Cardiac muscle cell (in vitro differentiated cells and primary cell): Measurements from ENCODE around the gene FTO. TPM values are rescaled to one million over a fixed set of nuclear protein-coding genes. Genes with fewer than 3 reads are reported as not detected.
A peak's percentile ranks its signal among the peaks of the same experiment; 100 is the strongest.

Source experiments
- DNase-seq, 2 donors: peaks; one replicate each; pipeline versions ENCODE4 v3.0.0 to v3.0.0-alpha.2; 2010 to 2017; ENCODE audit warnings: low read depth in 1 of 2, low spot score in 1 of 2
- H3K27ac ChIP-seq: fragments of 200-600 bp; sonication (generic); 2 replicates; pipeline ENCODE4 v1.5.1; 2016
- H3K27me3 ChIP-seq: fragments of 200-600 bp; sonication (generic); 2 replicates; pipeline ENCODE4 v1.6.0; 2016; ENCODE audit warnings: control low read depth
- H3K36me3 ChIP-seq: fragments of 200-600 bp; sonication (generic); 2 replicates; pipeline ENCODE4 v1.5.1; 2016; ENCODE audit warnings: control low read depth
- H3K4me1 ChIP-seq: fragments of 200-600 bp; sonication (generic); 2 replicates; pipeline ENCODE4 v1.8.1; 2017; ENCODE audit warnings: low read depth, mild to moderate bottlenecking, mixed run types
- H3K4me3 ChIP-seq: fragments of 200-600 bp; sonication (generic); 2 replicates; pipeline ENCODE4 v1.5.1; 2016; ENCODE audit warnings: mild to moderate bottlenecking
- H3K9me3 ChIP-seq: fragments of 200-600 bp; sonication (generic); 2 replicates; pipeline ENCODE4 v1.5.1; 2017; ENCODE audit warnings: low read depth, mild to moderate bottlenecking, control low read depth
- polyA plus RNA-seq: library from polyadenylated mRNA; unstranded; fragments of >200 nt; fragmentation: Nextera tagmentation; extraction: Ambion mirVana; gene quantifications from 2 replicates; pipeline ENCODE4 v1.2.1, GENCODE V29; 2016
- total RNA-seq: library from RNA; depleted of rRNA; stranded (reverse); fragments of >200 nt; gene quantifications from 2 replicates; pipeline ENCODE4 v1.2.3, GENCODE V29; 2016
- TF ChIP-seq, protein P1 (sequence below): IDR thresholded peaks from 2 replicates; pipeline ENCODE4 v1.5.1; 2012; ENCODE audit warnings: low read depth, mild to moderate bottlenecking, low read length

The FTO gene
- total and polyA plus RNA-seq, 2 experiments from 2014 or later, result 77.7 to 93.8 TPM

DNA sequence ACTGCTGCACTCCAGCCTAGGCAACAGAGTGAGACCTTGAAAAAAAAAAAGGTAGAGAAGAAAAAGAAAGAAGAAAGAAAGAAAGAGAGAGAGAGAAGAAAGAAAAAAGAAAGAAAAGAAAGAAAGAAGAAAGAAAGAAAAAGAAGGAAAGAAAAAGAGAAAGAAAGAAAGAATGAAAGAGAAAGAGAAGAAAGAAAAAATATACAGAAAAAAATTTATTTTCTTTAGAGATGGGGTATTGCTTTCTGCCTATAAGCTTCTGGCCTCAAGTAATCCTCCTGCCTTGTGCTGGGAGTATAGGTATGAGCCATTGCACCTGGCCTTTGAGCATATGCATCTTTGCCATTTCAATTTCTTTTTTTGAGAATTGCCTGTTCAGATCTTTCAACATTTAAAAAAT, 425.9 kb downstream of the FTO start:
- TF ChIP-seq, protein P1, sequence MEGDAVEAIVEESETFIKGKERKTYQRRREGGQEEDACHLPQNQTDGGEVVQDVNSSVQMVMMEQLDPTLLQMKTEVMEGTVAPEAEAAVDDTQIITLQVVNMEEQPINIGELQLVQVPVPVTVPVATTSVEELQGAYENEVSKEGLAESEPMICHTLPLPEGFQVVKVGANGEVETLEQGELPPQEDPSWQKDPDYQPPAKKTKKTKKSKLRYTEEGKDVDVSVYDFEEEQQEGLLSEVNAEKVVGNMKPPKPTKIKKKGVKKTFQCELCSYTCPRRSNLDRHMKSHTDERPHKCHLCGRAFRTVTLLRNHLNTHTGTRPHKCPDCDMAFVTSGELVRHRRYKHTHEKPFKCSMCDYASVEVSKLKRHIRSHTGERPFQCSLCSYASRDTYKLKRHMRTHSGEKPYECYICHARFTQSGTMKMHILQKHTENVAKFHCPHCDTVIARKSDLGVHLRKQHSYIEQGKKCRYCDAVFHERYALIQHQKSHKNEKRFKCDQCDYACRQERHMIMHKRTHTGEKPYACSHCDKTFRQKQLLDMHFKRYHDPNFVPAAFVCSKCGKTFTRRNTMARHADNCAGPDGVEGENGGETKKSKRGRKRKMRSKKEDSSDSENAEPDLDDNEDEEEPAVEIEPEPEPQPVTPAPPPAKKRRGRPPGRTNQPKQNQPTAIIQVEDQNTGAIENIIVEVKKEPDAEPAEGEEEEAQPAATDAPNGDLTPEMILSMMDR, result no peak
- no peak for DNase-seq
- Histone ChIP-seq H3K36me3 (no peaks in the 10 kb centered on the region), H3K4me3 (no peak overlapping the region), H3K9me3 (no peaks in the 10 kb centered on the region), H3K4me1 (no peaks in the 10 kb centered on the region), H3K27ac (no peak overlapping the region), H3K27me3 (no peaks in the 10 kb centered on the region)

DNA sequence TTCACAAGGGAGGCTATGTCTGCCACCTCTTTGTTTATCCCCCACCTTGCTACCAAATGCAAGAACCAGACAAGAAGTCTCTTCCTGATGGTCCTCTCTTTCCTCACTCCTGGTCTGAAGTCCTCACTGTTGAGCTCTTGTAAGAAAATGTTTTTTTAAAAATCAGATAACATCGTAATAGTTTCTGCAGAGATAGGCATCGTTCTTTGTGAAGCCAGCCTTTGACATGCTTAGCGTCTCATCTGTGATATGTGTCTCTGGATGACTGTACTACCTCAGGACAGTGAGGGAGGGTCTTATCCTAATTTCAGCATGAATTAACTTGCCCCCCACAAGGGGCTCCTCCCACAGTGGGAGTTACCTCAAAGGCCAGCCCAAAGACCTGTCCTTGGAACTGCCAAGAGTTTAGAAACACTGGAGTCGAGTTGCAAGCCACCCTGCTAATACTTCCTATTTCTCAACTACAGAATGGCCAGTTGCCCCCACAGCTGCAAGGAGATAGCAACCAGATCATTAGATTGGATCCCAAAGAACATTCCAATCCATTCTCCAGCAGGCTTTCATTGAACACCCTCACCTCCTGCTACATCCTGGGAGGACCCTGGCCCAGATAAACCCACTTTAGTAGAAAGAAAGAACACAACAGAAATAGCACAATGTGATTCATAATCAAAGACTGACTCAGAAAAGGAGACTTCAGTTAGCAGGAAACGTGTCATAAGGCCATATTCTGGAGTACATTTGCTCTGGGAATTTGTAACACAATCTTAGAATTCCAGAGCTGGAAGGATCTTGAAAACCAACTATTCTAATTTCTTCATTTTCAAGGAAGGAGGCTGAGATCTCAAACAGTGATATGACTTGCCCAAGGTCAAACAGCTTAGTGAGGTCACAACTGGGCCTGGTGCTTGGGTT, 431.7 kb downstream of the FTO start:
- H3K4me1 ChIP-seq, result peaks cover 10% of the 10 kb centered on the region
- DNase-seq, result peak in 1 of 2 donors; percentile 71
- no peak overlapping the region for H3K27ac ChIP-seq
- no peaks in the 10 kb centered on the region for H3K9me3 ChIP-seq
- TF ChIP-seq, protein P1, result no peak
- H3K4me3 ChIP-seq, result no peak overlapping the region
- H3K27me3 ChIP-seq, result no peaks in the 10 kb centered on the region
- H3K36me3 ChIP-seq, result no peaks in the 10 kb centered on the region

DNA sequence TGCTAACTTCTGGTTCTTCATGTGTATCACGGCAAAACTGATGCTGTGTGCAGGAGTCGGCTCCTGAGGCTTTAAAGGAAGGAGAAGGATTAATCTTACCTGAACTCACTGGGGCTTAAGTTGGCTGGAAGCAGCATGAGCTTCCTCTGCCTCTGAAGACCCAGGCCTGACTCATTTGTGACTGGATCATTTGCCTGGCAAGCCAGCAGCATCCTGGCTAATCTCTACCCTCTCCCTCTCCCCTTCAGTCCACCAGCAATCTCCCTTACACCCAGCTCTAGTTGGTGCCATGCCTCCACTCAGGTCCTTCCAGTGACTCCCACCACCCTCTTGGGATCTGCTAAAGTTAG, 432.3 kb downstream of the FTO start:
- no peak overlapping the region for H3K4me3 ChIP-seq
- TF ChIP-seq, protein P1, result no peak
- no peaks in the 10 kb centered on the region for H3K27me3 ChIP-seq
- H3K36me3 ChIP-seq, result no peaks in the 10 kb centered on the region
- peak in 1 of 2 donors; percentile 46 for DNase-seq
- H3K9me3 ChIP-seq, result no peaks in the 10 kb centered on the region
- peaks cover 15% of the 10 kb centered on the region for H3K4me1 ChIP-seq
- H3K27ac ChIP-seq, result no peak overlapping the region

DNA sequence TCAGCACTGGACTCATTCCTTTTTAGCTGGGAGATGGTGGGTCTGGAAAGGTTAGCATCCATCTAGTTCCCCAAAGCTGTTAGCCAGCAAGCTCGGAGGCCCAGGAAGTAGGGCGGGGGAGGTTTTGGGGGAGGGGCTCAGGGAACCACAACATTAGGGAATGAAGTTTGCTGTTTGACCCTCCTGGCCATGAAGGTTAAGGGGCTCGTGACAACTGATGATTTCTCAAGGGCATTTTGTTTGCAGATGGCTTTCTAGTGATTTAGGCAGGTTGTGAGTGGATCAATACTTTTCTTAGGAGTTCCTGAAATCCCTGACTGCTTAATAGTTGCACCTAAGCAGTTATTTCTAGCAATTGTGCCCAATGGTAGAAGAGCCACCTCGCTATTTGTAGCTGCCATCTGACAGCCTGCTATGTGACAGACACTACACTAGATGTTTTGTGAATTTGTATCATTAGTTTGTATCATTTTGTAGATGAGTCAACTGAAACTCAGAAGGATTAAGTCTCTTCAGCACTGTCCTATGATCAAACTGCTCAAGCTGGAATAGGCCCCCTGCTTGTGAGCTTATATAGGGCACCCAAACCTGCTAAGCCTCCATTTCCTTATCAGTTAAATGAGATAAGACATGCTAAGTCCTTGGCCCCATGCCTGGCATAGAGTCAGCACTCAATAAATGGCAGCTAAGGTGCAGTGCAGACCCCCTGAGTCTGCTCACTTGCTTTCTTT, 436.3 kb downstream of the FTO start:
- Histone ChIP-seq H3K36me3 (no peaks in the 10 kb centered on the region), H3K27me3 (no peaks in the 10 kb centered on the region), H3K27ac (no peak overlapping the region), H3K4me3 (no peak overlapping the region), H3K4me1 (peaks cover 15% of the 10 kb centered on the region), H3K9me3 (no peaks in the 10 kb centered on the region)
- DNase-seq, result peak; percentile 40 to 62
- TF ChIP-seq, protein P1, result peak; percentile 14

DNA sequence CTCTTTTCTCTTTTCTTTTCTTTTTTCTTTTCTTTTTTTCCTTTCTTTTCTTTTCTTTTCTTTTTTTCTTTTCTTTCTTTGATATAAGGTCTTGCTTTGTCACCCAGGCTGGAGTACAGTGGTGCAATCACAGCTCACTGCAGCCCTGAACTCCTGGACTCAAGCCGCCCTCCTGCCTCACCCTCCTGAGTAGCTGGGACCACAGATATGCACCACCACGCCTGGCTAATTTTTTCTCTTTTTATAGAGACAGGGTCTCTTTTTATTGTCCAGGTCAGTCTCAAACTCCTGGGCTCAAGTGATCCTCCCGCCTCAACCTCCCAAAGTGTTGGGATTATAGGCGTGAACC, 436.8 kb downstream of the FTO start:
- H3K27me3 ChIP-seq, result no peaks in the 10 kb centered on the region
- no peaks in the 10 kb centered on the region for H3K36me3 ChIP-seq
- no peaks in the 10 kb centered on the region for H3K9me3 ChIP-seq
- H3K27ac ChIP-seq, result no peak overlapping the region
- DNase-seq, result no peak
- H3K4me1 ChIP-seq, result peaks cover 15% of the 10 kb centered on the region
- H3K4me3 ChIP-seq, result no peak overlapping the region
- TF ChIP-seq, protein P1, result no peak
